ENCODE measurements around the gene SMYD3.
A peak's percentile ranks its signal among the peaks of the same experiment; 100 is the strongest.

Gene SMYD3

DNA sequence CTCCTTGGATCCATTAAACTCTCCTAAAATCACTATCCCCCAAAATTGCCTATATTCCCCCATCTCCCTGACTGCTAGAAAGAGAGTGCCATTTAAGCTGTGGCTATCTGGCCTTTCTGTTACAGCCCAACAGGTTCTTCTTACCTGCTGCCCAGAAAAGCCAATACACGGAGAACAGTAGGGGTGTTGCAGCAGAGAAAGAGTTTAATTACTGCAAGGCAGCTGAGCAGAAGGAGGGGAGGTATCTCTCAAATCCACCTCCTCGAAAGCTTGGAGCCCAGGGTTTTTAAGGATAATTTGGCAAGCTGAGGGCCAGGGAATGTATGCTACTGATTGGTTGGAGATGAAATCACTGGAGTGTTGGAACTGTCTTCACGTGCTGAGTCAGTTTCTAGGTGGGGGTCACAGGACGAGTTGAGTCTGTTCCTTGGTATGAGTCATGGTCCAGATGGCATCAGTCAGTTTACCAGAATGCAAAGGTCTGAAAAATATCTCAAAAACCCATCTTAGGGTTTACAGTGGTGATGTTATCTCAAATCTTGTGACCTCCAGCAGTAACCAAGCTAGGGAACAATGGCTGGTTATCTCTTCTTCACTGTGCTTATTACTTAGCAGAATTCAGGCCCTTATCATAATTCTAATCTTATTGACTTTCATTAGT is 89.8 kb downstream of the SMYD3 start:
- Histone ChIP-seq H3K27ac (ENCODE audit: low read length) (peak overlapping the region; percentile 51), H3K79me2 (ENCODE audit: insufficient read depth, low read length) (no peaks in the 10 kb centered on the region), H4K20me1 (ENCODE audit: insufficient read depth, low read length) (no peaks in the 10 kb centered on the region), H3K4me1 (ENCODE audit: insufficient read depth, low read length) (peaks cover 28% of the 10 kb centered on the region), H2AFZ (ENCODE audit: low read depth, low read length) (no peak overlapping the region), H3K4me3 (ENCODE audit: low read depth in 1 of 2, low read length in 2 of 2) (no peak overlapping the region), H3K9ac (ENCODE audit: low read depth, low read length) (no peak overlapping the region), H3K9me3 (ENCODE audit: insufficient read depth, low read length, severe bottlenecking) (peaks cover 15% of the 10 kb centered on the region), H3K36me3 (ENCODE audit: insufficient read depth, low read length) (peaks cover 8% of the 10 kb centered on the region; the same call in 1 of the 2 replicates), H3K27me3 (ENCODE audit: insufficient read depth, low read length, poor library complexity) (no peaks in the 10 kb centered on the region), H3K4me2 (ENCODE audit: insufficient read depth, low read length) (no peak overlapping the region)
- DNase-seq = peak; percentile 57
- TF ChIP-seq EZH2 (IDR thresholded peaks at IDR 0.05; ENCODE audit: borderline replicate concordance, low read depth, low read length, severe bottlenecking) = no peak
- TF ChIP-seq, protein P1, sequence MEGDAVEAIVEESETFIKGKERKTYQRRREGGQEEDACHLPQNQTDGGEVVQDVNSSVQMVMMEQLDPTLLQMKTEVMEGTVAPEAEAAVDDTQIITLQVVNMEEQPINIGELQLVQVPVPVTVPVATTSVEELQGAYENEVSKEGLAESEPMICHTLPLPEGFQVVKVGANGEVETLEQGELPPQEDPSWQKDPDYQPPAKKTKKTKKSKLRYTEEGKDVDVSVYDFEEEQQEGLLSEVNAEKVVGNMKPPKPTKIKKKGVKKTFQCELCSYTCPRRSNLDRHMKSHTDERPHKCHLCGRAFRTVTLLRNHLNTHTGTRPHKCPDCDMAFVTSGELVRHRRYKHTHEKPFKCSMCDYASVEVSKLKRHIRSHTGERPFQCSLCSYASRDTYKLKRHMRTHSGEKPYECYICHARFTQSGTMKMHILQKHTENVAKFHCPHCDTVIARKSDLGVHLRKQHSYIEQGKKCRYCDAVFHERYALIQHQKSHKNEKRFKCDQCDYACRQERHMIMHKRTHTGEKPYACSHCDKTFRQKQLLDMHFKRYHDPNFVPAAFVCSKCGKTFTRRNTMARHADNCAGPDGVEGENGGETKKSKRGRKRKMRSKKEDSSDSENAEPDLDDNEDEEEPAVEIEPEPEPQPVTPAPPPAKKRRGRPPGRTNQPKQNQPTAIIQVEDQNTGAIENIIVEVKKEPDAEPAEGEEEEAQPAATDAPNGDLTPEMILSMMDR (IDR thresholded peaks at IDR 0.05; ENCODE audit: borderline replicate concordance, extremely low read depth, low read length, poor library complexity, severe bottlenecking) = no peak
- peak; percentile 79 for ATAC-seq (ENCODE audit: insufficient read depth, low read depth)

DNA sequence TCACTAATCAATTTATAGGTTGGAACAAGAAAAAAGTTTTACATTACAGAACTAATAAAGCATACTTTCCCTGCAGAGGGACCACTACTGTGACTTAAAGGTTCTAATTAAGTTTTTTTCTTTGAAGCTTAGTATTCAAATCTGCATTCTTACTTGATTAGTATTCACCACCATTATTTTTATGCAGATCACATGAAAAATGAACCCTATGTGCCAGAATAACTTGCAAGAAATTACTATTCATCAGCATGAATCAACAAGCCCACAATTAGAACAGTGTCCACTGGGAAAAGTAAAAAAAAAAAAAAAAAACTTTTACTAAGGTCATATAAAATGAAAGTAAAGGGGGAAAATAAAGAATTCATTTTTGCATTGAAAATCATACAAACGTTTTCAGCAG is 90.8 kb downstream of the SMYD3 start:
- Histone ChIP-seq H3K4me3 (ENCODE audit: low read depth in 1 of 2, low read length in 2 of 2) (no peak overlapping the region), H3K36me3 (ENCODE audit: insufficient read depth, low read length) (peaks cover 8% of the 10 kb centered on the region; the same call in 1 of the 2 replicates)

DNA sequence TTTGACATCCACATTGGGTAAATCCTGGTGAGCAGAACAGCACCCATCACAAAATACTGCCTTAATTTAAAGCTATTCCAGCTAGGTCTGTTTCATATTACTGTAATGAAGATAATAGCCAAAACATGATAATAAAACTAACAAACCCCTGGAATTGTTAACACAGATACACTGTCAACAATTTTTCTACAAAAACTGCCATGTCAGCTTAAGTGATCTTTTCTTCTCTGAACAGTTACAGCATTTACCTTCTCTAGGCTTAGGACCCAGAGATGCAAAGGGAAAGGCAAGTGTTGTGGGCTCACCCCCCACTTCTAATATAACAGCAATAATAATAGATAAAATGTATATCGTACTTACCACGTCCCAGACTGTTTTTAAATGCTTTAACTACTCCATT is 92.1 kb downstream of the SMYD3 start:
- DNase-seq (no peak), ATAC-seq (ENCODE audit: insufficient read depth, low read depth) (no peak)
- TF ChIP-seq, protein P1 (IDR thresholded peaks at IDR 0.05; ENCODE audit: borderline replicate concordance, extremely low read depth, low read length, poor library complexity, severe bottlenecking) = no peak
- no peak for TF ChIP-seq EZH2 (IDR thresholded peaks at IDR 0.05; ENCODE audit: borderline replicate concordance, low read depth, low read length, severe bottlenecking)
- Histone ChIP-seq H3K9me3 (ENCODE audit: insufficient read depth, low read length, severe bottlenecking) (peaks cover 17% of the 10 kb centered on the region), H2AFZ (ENCODE audit: low read depth, low read length) (no peak overlapping the region), H3K9ac (ENCODE audit: low read depth, low read length) (no peak overlapping the region), H3K4me1 (ENCODE audit: insufficient read depth, low read length) (peaks cover 28% of the 10 kb centered on the region), H3K27ac (ENCODE audit: low read length) (no peak overlapping the region), H3K4me3 (ENCODE audit: low read depth in 1 of 2, low read length in 2 of 2) (no peak overlapping the region), H3K4me2 (ENCODE audit: insufficient read depth, low read length) (no peak overlapping the region), H3K27me3 (ENCODE audit: insufficient read depth, low read length, poor library complexity) (no peaks in the 10 kb centered on the region), H4K20me1 (ENCODE audit: insufficient read depth, low read length) (no peaks in the 10 kb centered on the region), H3K36me3 (ENCODE audit: insufficient read depth, low read length) (peaks cover 8% of the 10 kb centered on the region; the same call in 1 of the 2 replicates), H3K79me2 (ENCODE audit: insufficient read depth, low read length) (no peaks in the 10 kb centered on the region)

More for the DNA sequence above, 90.8 kb downstream of the SMYD3 start:
- Histone ChIP-seq H3K79me2 (ENCODE audit: insufficient read depth, low read length) (no peaks in the 10 kb centered on the region), H3K4me2 (ENCODE audit: insufficient read depth, low read length) (no peak overlapping the region), H4K20me1 (ENCODE audit: insufficient read depth, low read length) (no peaks in the 10 kb centered on the region), H3K27ac (ENCODE audit: low read length) (no peak overlapping the region), H3K9me3 (ENCODE audit: insufficient read depth, low read length, severe bottlenecking) (peaks cover 17% of the 10 kb centered on the region), H3K9ac (ENCODE audit: low read depth, low read length) (no peak overlapping the region), H2AFZ (ENCODE audit: low read depth, low read length) (no peak overlapping the region), H3K4me1 (ENCODE audit: insufficient read depth, low read length) (peaks cover 28% of the 10 kb centered on the region), H3K27me3 (ENCODE audit: insufficient read depth, low read length, poor library complexity) (no peaks in the 10 kb centered on the region)
- TF ChIP-seq, protein P1 (IDR thresholded peaks at IDR 0.05; ENCODE audit: borderline replicate concordance, extremely low read depth, low read length, poor library complexity, severe bottlenecking) = no peak
- no peak for TF ChIP-seq EZH2 (IDR thresholded peaks at IDR 0.05; ENCODE audit: borderline replicate concordance, low read depth, low read length, severe bottlenecking)
- DNase-seq (no peak), ATAC-seq (ENCODE audit: insufficient read depth, low read depth) (no peak)

Measured in DND-41 (cell line).